Measurements from ENCODE around the gene TARDBP. TPM values are rescaled to one million over a fixed set of nuclear protein-coding genes. Genes with fewer than 3 reads are reported as not detected.

Gene TARDBP
- total RNA-seq, 2 donors from 2014 or later: 121 to 135 TPM

DNA sequence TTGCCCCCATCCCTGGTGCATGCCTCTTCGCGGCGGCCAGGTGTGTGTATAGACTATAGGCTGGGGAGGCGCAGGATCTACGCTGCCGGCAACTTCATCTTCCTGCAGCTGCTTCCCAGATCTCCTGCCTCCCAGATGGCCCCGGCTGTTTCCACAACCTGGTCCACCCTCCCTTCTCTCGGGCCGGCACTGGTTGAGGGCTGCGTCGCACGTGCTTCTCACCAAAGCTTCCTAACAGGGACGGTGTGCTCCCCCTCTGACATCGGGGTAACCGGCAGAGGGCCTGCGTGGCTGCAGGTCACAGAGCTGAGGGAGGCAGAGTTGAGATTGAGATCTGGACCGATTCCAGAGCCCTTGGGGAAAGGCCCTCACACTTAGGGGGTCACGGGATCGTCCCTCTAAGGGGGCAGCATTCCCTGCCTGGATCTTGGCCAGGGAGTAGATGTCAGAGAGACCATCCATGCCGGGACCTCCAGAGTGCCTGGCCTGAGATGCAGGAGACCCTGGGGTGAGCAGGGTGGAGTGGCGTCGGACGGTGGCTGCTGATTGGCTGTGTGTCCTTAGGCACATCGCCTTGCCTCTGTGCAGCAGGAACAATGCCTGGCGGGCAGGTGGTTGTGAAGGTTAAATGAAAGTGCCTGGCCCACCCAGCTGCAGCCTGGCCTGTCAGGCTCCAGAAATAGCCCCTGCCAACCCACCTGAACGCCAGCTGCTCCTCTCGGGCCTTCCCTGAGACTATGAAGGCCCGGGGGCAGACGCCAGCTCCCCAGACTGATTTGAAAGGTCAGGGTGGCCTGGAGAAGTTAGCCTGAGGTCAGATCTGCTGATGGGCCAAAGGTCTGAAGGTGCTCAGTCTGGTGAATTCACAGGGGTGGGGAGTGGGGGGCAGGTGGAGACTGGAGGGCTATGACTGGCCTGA is 40.6 kb downstream of the TARDBP start:
- H3K27ac Mint-ChIP-seq: peak overlapping the region; percentile 4
- no peak overlapping the region for H3K4me3 Mint-ChIP-seq
- DNase-seq (no peak), ATAC-seq (peak; percentile 27)
- peaks cover 11% of the 10 kb centered on the region for H3K4me1 Mint-ChIP-seq
- no peaks in the 10 kb centered on the region for H3K36me3 Mint-ChIP-seq (ENCODE audit: low read depth)
- no peaks in the 10 kb centered on the region for H3K27me3 Mint-ChIP-seq
- H3K9me3 ChIP-seq (ENCODE audit: control insufficient read depth, low read length, poor library complexity, severe bottlenecking): no peaks in the 10 kb centered on the region

- no peaks in the 10 kb centered on the region for H3K9me3 ChIP-seq (ENCODE audit: control insufficient read depth, low read length, poor library complexity, severe bottlenecking)
- Mint-ChIP-seq H3K36me3 (ENCODE audit: low read depth) (no peaks in the 10 kb centered on the region), H3K4me1 (peaks cover 14% of the 10 kb centered on the region), H3K27ac (no peak overlapping the region), H3K27me3 (no peaks in the 10 kb centered on the region), H3K4me3 (no peak overlapping the region)
- ATAC-seq: no peak
- DNase-seq: no peak
Measured at GRCh38 chr1:11053758-11054137, 41.3 kb downstream of the TARDBP start.

DNA sequence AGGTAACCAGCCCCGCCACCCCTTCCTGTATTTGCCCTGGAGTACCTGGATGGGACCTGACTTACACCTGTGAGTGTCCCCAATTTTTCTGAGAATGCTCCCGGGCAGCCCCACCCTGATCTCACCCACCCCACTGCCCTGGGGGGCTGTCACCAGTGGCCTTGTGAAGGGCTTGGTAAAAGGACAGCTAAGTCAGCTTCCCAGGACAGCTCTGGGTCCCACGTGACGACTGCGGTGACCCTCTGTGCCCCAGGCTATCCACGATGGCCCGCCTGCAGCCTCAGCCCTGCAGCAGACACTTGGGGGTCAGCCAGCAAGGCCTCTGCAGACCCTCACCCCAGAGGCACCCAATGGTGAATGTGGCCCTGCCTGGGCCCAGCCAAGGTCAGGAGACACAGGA is 41.7 kb downstream of the TARDBP start:
- Mint-ChIP-seq H3K27ac (no peak overlapping the region), H3K27me3 (no peaks in the 10 kb centered on the region), H3K36me3 (ENCODE audit: low read depth) (no peaks in the 10 kb centered on the region), H3K4me3 (no peak overlapping the region), H3K4me1 (peaks cover 18% of the 10 kb centered on the region)
- DNase-seq: no peak
- no peaks in the 10 kb centered on the region for H3K9me3 ChIP-seq (ENCODE audit: control insufficient read depth, low read length, poor library complexity, severe bottlenecking)
- ATAC-seq: no peak

GRCh38 chr1:11054666-11055065 is 42.2 kb downstream of the TARDBP start:
- Mint-ChIP-seq H3K27me3 (no peaks in the 10 kb centered on the region), H3K4me3 (no peak overlapping the region), H3K27ac (no peak overlapping the region), H3K36me3 (ENCODE audit: low read depth) (no peaks in the 10 kb centered on the region), H3K4me1 (peaks cover 19% of the 10 kb centered on the region)
- ATAC-seq (no peak), DNase-seq (no peak)
- H3K9me3 ChIP-seq (ENCODE audit: control insufficient read depth, low read length, poor library complexity, severe bottlenecking): no peaks in the 10 kb centered on the region

GRCh38 chr1:11055676-11056075 is 43.2 kb downstream of the TARDBP start:
- Mint-ChIP-seq H3K4me1 (peaks cover 20% of the 10 kb centered on the region), H3K27ac (no peak overlapping the region), H3K27me3 (no peaks in the 10 kb centered on the region), H3K4me3 (no peak overlapping the region), H3K36me3 (ENCODE audit: low read depth) (no peaks in the 10 kb centered on the region)
- ATAC-seq (no peak), DNase-seq (no peak)
- H3K9me3 ChIP-seq (ENCODE audit: control insufficient read depth, low read length, poor library complexity, severe bottlenecking): no peaks in the 10 kb centered on the region

GRCh38 chr1:11056504-11056903 is 44.0 kb downstream of the TARDBP start:
- H3K9me3 ChIP-seq (ENCODE audit: control insufficient read depth, low read length, poor library complexity, severe bottlenecking): no peaks in the 10 kb centered on the region
- DNase-seq: no peak
- Mint-ChIP-seq H3K4me3 (no peak overlapping the region), H3K27ac (no peak overlapping the region), H3K36me3 (ENCODE audit: low read depth) (no peaks in the 10 kb centered on the region), H3K27me3 (no peaks in the 10 kb centered on the region), H3K4me1 (peaks cover 24% of the 10 kb centered on the region)
- ATAC-seq: no peak

GRCh38 chr1:11057477-11057876 is 45.0 kb downstream of the TARDBP start:
- no peak for DNase-seq
- Mint-ChIP-seq H3K4me3 (no peak overlapping the region), H3K27ac (peak overlapping the region; percentile 54), H3K27me3 (no peaks in the 10 kb centered on the region), H3K36me3 (ENCODE audit: low read depth) (no peaks in the 10 kb centered on the region), H3K4me1 (peaks cover 21% of the 10 kb centered on the region)
- no peak for ATAC-seq
- H3K9me3 ChIP-seq (ENCODE audit: control insufficient read depth, low read length, poor library complexity, severe bottlenecking): no peaks in the 10 kb centered on the region

- H3K27ac Mint-ChIP-seq: peak overlapping the region; percentile 54
- DNase-seq (no peak), ATAC-seq (no peak)
- H3K27me3 Mint-ChIP-seq: no peaks in the 10 kb centered on the region
- H3K4me3 Mint-ChIP-seq: no peak overlapping the region
- no peaks in the 10 kb centered on the region for H3K9me3 ChIP-seq (ENCODE audit: control insufficient read depth, low read length, poor library complexity, severe bottlenecking)
- H3K4me1 Mint-ChIP-seq: peaks cover 19% of the 10 kb centered on the region
- no peaks in the 10 kb centered on the region for H3K36me3 Mint-ChIP-seq (ENCODE audit: low read depth)
Measured at GRCh38 chr1:11058026-11058425, 45.6 kb downstream of the TARDBP start.

DNA sequence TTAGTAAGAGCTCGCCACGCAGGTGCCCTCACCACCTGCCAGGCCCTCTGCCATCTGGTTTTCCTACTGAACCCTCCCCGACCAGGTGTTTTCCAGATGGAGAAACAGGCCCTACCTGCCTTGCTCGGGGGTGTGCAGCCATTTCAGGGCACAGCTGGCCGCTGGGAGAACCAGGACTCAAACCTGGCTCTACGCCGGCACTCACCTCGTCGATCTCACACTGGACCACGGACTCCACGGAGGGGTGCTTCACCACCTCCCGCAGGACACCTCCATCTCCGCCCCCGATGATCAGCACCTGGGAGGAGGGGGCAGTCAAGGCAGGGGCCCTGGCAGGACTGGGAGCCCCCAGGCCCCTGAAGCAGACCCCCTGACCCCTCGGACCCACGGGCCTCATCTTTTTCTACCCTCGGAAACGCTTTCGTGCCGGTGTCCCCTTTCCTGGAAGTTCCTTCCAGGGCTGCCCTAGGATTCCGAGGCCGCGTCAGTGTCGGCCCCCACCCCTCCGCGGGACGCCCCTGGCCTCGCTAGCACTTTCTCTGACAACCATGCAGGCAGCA is 46.2 kb downstream of the TARDBP start:
- H3K9me3 ChIP-seq (ENCODE audit: control insufficient read depth, low read length, poor library complexity, severe bottlenecking): no peaks in the 10 kb centered on the region
- DNase-seq: no peak
- peak overlapping the region; percentile 98 for H3K4me3 Mint-ChIP-seq
- no peak for ATAC-seq
- peak overlapping the region; percentile 86 for H3K27ac Mint-ChIP-seq
- no peaks in the 10 kb centered on the region for H3K36me3 Mint-ChIP-seq (ENCODE audit: low read depth)
- H3K4me1 Mint-ChIP-seq: peaks cover 21% of the 10 kb centered on the region
- H3K27me3 Mint-ChIP-seq: no peaks in the 10 kb centered on the region

DNA sequence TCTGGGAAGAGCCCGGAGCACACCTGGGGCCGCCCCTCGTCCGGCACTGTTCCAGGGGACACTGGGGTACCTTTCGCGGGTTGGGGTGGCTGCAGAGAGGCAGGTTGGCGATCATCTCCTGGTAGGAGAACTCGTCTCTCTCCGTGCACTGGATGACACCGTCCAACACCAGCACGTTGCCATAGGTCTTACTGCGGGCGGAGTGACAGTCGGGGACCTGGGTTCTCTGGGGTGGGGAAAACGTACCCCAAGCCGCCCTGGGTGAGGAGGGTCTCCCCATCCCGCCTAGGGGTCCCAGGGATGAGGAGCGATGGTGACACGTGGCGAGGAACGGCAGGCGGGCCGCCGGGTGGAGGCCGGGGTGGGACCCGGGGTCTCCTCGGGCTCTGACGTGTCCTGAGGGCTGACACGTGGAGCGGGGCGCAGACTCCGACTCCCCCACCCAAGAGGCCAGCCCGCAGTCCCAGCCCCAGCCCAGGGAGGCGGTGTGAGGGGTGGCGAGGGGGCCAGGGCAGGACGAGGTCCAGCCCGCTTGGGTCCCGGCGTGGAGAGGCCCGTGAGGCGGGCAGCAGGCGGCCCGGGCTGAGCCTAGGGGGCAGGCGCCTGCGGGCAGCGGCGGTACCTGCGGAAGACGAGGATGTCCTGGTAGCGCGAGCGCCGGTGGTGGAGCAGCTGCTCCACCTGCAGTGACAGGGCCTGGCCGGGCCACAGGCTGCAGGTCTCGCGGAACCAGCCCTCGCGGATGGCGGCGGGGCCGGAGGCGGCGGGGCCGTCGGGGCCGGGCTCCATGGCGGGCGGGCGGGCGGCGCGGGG is 46.9 kb downstream of the TARDBP start:
- DNase-seq (no peak), ATAC-seq (peak; percentile 35)
- Mint-ChIP-seq H3K27ac (peak overlapping the region; percentile 86), H3K4me1 (peaks cover 21% of the 10 kb centered on the region), H3K27me3 (no peaks in the 10 kb centered on the region), H3K36me3 (ENCODE audit: low read depth) (no peaks in the 10 kb centered on the region), H3K4me3 (peak overlapping the region; percentile 98)
- H3K9me3 ChIP-seq (ENCODE audit: control insufficient read depth, low read length, poor library complexity, severe bottlenecking): no peaks in the 10 kb centered on the region

- H3K4me3 Mint-ChIP-seq: peak within 1 kb of the TSS; percentile 98
- H3K36me3 Mint-ChIP-seq (ENCODE audit: low read depth): no peaks in the 10 kb centered on the region
- ATAC-seq: peak; percentile 98
- H3K4me1 Mint-ChIP-seq: peaks cover 21% of the 10 kb centered on the region
- H3K27ac Mint-ChIP-seq: peak within 1 kb of the TSS; percentile 86
- no peaks in the 10 kb centered on the region for H3K9me3 ChIP-seq (ENCODE audit: control insufficient read depth, low read length, poor library complexity, severe bottlenecking)
- H3K27me3 Mint-ChIP-seq: no peaks in the 10 kb centered on the region
- DNase-seq: peak; percentile 91 to 94 (median 91)
Measured at GRCh38 chr1:11059968-11060830, 47.7 kb downstream of the TARDBP start, which contains the start of gene SRM. Gene SRM (minus strand): TSS chr1:11060018. CDS start chr1:11059943, 75 bp downstream.

DNA sequence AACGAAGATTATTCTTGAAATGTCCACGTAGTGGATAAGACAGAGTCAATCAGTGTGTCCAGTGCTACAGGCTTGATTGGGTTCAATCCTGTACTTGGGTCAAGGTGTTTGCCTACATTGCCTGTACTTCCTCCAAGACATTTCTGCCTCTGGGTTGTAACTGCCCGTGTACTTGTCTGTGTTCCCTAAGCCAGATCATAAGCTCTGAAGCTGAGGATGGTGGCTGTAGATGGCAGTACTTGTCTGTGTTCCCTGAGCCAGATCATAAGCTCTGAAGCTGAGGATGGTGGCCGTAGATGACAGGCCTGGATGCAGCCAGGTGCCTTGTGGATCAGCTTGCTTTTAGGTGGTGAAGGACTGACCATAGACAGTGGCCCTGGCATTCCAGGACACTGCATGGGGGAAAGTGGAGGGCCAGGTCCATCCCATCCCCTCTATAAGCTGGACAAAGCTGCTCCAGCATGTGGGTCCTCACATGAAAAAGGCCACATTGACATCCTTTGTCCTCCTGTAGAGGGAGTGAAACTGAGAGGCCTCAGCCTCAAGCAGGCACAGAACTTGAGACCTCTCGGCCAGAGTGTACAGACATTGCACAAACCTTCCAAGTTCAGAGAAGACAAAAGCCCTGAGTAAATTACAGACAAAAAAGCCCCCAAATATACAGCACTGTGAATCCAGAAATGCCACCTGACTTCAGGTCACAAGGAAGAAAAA is 49.4 kb downstream of the TARDBP start:
- H3K27ac Mint-ChIP-seq: no peak overlapping the region
- no peak for ATAC-seq
- peak overlapping the region; percentile 2 for H3K4me3 Mint-ChIP-seq
- no peaks in the 10 kb centered on the region for H3K36me3 Mint-ChIP-seq (ENCODE audit: low read depth)
- no peaks in the 10 kb centered on the region for H3K27me3 Mint-ChIP-seq
- H3K9me3 ChIP-seq (ENCODE audit: control insufficient read depth, low read length, poor library complexity, severe bottlenecking): no peaks in the 10 kb centered on the region
- peaks cover 21% of the 10 kb centered on the region for H3K4me1 Mint-ChIP-seq
- DNase-seq: no peak
